A673 (cell line): ENCODE results near the gene SLC26A1. TPM values are rescaled to one million over a fixed set of nuclear protein-coding genes. Genes with fewer than 3 reads are reported as not detected.

Experiments used
- BruUV-seq: library from RNA; stranded (reverse); fragments of 400-500 nt; replicated peaks from 2 replicates; lab custom pipeline; 2021; lab: Mats Ljungman, UMichigan
- CTCF ChIA-PET: fragments of 300-600 bp; sonication (Branson Sonifier 250); formaldehyde crosslinking; loops from one replicate; lab custom pipeline; 2022; ENCODE audit warnings: antibody characterized with exemption; lab: Charles Lee
- POLR2A ChIA-PET: fragments of 300-600 bp; sonication (Branson Sonifier 250); formaldehyde crosslinking; loops from one replicate; lab custom pipeline; 2022; ENCODE audit warnings: antibody characterized with exemption; ENCODE audit not compliant: low non-redundant PET; lab: Charles Lee
- DNase-seq: peaks from one replicate; pipeline ENCODE4 v3.0.0-alpha.2; 2015; ENCODE audit warnings: low spot score
- H3K27ac ChIP-seq: fragments of 200-600 bp; sonication (generic); 2 replicates; pipeline ENCODE4 v1.5.1; 2016; ENCODE audit warnings: mixed run types, low read depth, mild to moderate bottlenecking, mixed read lengths, antibody characterized with exemption, low read length; ENCODE audit not compliant: poor library complexity, severe bottlenecking
- H3K27me3 ChIP-seq: fragments of 200-600 bp; sonication (generic); replicated peaks from 2 replicates; pipeline ENCODE4 v1.6.1; 2017; ENCODE audit warnings: mixed run types, low read depth, mild to moderate bottlenecking, mixed read lengths, antibody characterized with exemption, low read length; ENCODE audit not compliant: insufficient read depth, poor library complexity
- H3K36me3 ChIP-seq: fragments of 200-600 bp; sonication (generic); 2 replicates; pipeline ENCODE4 v1.6.1; 2016; ENCODE audit warnings: mixed run types, mild to moderate bottlenecking, mixed read lengths, antibody characterized with exemption, low read length; ENCODE audit not compliant: insufficient read depth, poor library complexity, severe bottlenecking
- H3K4me1 ChIP-seq: fragments of 200-600 bp; sonication (generic); 2 replicates; pipeline ENCODE4 v1.6.1; 2017; ENCODE audit warnings: mixed run types, mild to moderate bottlenecking, mixed read lengths, antibody characterized with exemption, low read length; ENCODE audit not compliant: insufficient read depth, poor library complexity, severe bottlenecking
- H3K4me3 ChIP-seq: fragments of 200-600 bp; sonication (generic); 2 replicates; pipeline ENCODE4 v1.5.1; 2016; ENCODE audit warnings: low read depth, mixed run types, mild to moderate bottlenecking, mixed read lengths, low read length; ENCODE audit not compliant: poor library complexity, severe bottlenecking
- H3K9me3 ChIP-seq: fragments of 200-600 bp; sonication (generic); 2 replicates; pipeline ENCODE4 v1.6.1; 2016; ENCODE audit warnings: mixed run types, low read depth, mild to moderate bottlenecking, mixed read lengths, antibody characterized with exemption, low read length; ENCODE audit not compliant: poor library complexity, severe bottlenecking
- CTCF ChIP-seq: fragments of 300-800, 200-600 bp; sonication (generic); conservative IDR thresholded peaks from 2 replicates; pipeline ENCODE4 v1.5.1; 2017; ENCODE audit warnings: low read depth, mild to moderate bottlenecking, antibody characterized with exemption, low read length, moderate library complexity, mixed read lengths
- EZH2 ChIP-seq: fragments of 200-600 bp; sonication (generic); IDR thresholded peaks from 2 replicates; pipeline ENCODE4 v1.6.1; 2017; ENCODE audit warnings: borderline replicate concordance, low read depth, mild to moderate bottlenecking, mixed read lengths, antibody characterized with exemption, low read length; ENCODE audit not compliant: poor library complexity, severe bottlenecking
- intact Hi-C: fragments of 100-400 bp; cut with micrococcal nuclease; formaldehyde crosslinking; loops from one replicate; pipeline ENCODE4 v1.10.0; 2022; ENCODE audit not compliant: unreplicated experiment
- total RNA-seq: library from RNA; stranded (reverse); gene quantifications from 2 replicates; pipeline ENCODE4 v1.2.3, GENCODE V29; 2021

The SLC26A1 gene
- total RNA-seq, 1 experiment from 2014 or later, result 0.30 TPM

- Histone ChIP-seq H3K4me3 (no peak overlapping the region), H3K36me3 (no peaks in the 10 kb centered on the region), H3K4me1 (peaks cover 13% of the 10 kb centered on the region), H3K27ac (no peak overlapping the region), H3K9me3 (no peaks in the 10 kb centered on the region), H3K27me3 (peaks cover 91% of the 10 kb centered on the region)
- no peak for DNase-seq
- ChIA-PET CTCF (no interaction called here), POLR2A (no interaction called here)
- intact Hi-C loops, result no loop called here
- BruUV-seq, result no TSS peak
- TF ChIP-seq EZH2 (peak; percentile 100), CTCF (no peak)
Observed at GRCh38 chr4:1002131-1002630, 9.0 kb upstream of the SLC26A1 start.

- POLR2A ChIA-PET, result no interaction called here
- no peak overlapping the region for H3K4me3 ChIP-seq
- CTCF ChIA-PET, result no interaction called here
Observed at GRCh38 chr4:1001561-1002130, 8.4 kb upstream of the SLC26A1 start.

GRCh38 chr4:1000686-1001260, 7.6 kb upstream of the SLC26A1 start:
- peaks cover 92% of the 10 kb centered on the region for H3K27me3 ChIP-seq
- no peak overlapping the region for H3K27ac ChIP-seq
- no peaks in the 10 kb centered on the region for H3K9me3 ChIP-seq
- H3K4me1 ChIP-seq, result peaks cover 13% of the 10 kb centered on the region
- TF ChIP-seq EZH2 (no peak), CTCF (no peak)
- no peaks in the 10 kb centered on the region for H3K36me3 ChIP-seq
- no TSS peak for BruUV-seq
- no peak overlapping the region for H3K4me3 ChIP-seq
- intact Hi-C loops, result no loop called here
- POLR2A ChIA-PET, result no interaction called here
- DNase-seq, result no peak
- CTCF ChIA-PET, result no interaction called here

More at GRCh38 chr4:1001561-1002130, 8.4 kb upstream of the SLC26A1 start:
- no peaks in the 10 kb centered on the region for H3K9me3 ChIP-seq
- BruUV-seq, result no TSS peak
- H3K27me3 ChIP-seq, result peaks cover 91% of the 10 kb centered on the region
- no peaks in the 10 kb centered on the region for H3K36me3 ChIP-seq
- DNase-seq, result no peak
- H3K4me1 ChIP-seq, result peaks cover 13% of the 10 kb centered on the region
- TF ChIP-seq EZH2, result no peak
- no peak for TF ChIP-seq CTCF
- intact Hi-C loops, result no loop called here
- no peak overlapping the region for H3K27ac ChIP-seq
